Measurements from ENCODE around the gene CFL1.

GRCh38 chr11:65814131-65814985 lies 43.6 kb downstream of the CFL1 start:
- TF ChIP-seq CTCF (conservative IDR thresholded peaks at IDR 0.05 in 1 of 2, IDR thresholded peaks at IDR 0.05 in 1 of 2; ENCODE audit: extremely low read depth in 1 of 2, insufficient read depth in 1 of 2, low read depth in 1 of 2, low read length in 2 of 2): no peak
- TF ChIP-seq EZH2 (IDR thresholded peaks at IDR 0.05; ENCODE audit: borderline replicate concordance, low read length): no peak
